ENCODE results near the gene LTB. TPM values are rescaled to one million over a fixed set of nuclear protein-coding genes. Genes with fewer than 3 reads are reported as not detected.

LTB gene
- total and polyA plus RNA-seq, 9 of the 15 experiments (the other 6 are each of a cell fraction or from before 2014, with no cell fraction given): 0.07 to 0.51 TPM; not detected in 7

GRCh38 chr6:31627690-31628287, 45.6 kb upstream of the LTB start:
- Histone ChIP-seq H3K4me2 (ENCODE audit: insufficient read depth, low read length) (no peak overlapping the region), H3K27ac (ENCODE audit: extremely low read depth, low read depth, low read length) (no peak overlapping the region), H3K79me2 (ENCODE audit: control insufficient read depth, insufficient read depth, low read length) (peaks cover 58% of the 10 kb centered on the region), H3K36me3 (ENCODE audit: control insufficient read depth, insufficient read depth, low read length) (peaks cover 100% of the 10 kb centered on the region), H3K9me1 (ENCODE audit: control insufficient read depth, insufficient read depth, low read length) (peaks cover 6% of the 10 kb centered on the region), H3K27me3 (ENCODE audit: control insufficient read depth in 2 of 2, insufficient read depth in 2 of 2, low read length in 2 of 2) (no peaks in the 10 kb centered on the region), H3K9me3 (replicated peaks; ENCODE audit: control insufficient read depth, insufficient read depth, low read depth, low read length) (no peaks in the 10 kb centered on the region), H3K4me1 (replicated peaks in 1 of 2; ENCODE audit: control insufficient read depth in 2 of 2, insufficient read depth in 2 of 2, low read length in 2 of 2) (peaks cover 2 to 21% of the 10 kb centered on the region in 2 experiments; a peak in 3 of 5 replicates), H3K4me3 (no peak overlapping the region), H3K9ac (ENCODE audit: insufficient read depth in 1 of 2, low read depth in 2 of 2, low read length in 2 of 2) (peak overlapping the region in 1 of 2 experiments; percentile 17; a peak in 1 of 4 replicates), H4K20me1 (replicated peaks; ENCODE audit: control insufficient read depth, insufficient read depth, low read length) (peaks cover 22% of the 10 kb centered on the region), H2AFZ (ENCODE audit: low read depth, low read length) (no peak overlapping the region)
- 97% methylated on average over 19 of the region's 19 CpGs for WGBS (ENCODE audit: insufficient coverage, low coverage, missing lambda C conversion rate)
- DNase-seq (ENCODE audit: extremely low read depth in 1 of 4, low spot score in 3 of 4) (no peak), FAIRE-seq (no peak), ATAC-seq (no peak)
- no TSS peak for BruUV-seq (replicated peaks)
- POLR2A ChIA-PET: interaction anchor here (0.6 to 12.4 kb wide), 10 partner anchors 8 to 417 kb away, joined by 3 to 274 read pairs (median 4); partner anchors contain the start of genes BAG6, C6orf47 and GPANK1
- intact Hi-C loops (cut with micrococcal nuclease): no loop called here
- CTCF ChIA-PET (ENCODE audit: low intra/inter-chr PET ratio): no interaction called here
- in situ Hi-C loops (cut with MboI): no loop called here
- no peak for TF ChIP-seq CHD1 (IDR thresholded peaks at IDR 0.05; ENCODE audit: low read length)
- no peak for TF ChIP-seq RBM14 (IDR thresholded peaks at IDR 0.05; ENCODE audit: borderline replicate concordance, insufficient read depth, low read depth, low read length)
- TF ChIP-seq, protein P1, sequence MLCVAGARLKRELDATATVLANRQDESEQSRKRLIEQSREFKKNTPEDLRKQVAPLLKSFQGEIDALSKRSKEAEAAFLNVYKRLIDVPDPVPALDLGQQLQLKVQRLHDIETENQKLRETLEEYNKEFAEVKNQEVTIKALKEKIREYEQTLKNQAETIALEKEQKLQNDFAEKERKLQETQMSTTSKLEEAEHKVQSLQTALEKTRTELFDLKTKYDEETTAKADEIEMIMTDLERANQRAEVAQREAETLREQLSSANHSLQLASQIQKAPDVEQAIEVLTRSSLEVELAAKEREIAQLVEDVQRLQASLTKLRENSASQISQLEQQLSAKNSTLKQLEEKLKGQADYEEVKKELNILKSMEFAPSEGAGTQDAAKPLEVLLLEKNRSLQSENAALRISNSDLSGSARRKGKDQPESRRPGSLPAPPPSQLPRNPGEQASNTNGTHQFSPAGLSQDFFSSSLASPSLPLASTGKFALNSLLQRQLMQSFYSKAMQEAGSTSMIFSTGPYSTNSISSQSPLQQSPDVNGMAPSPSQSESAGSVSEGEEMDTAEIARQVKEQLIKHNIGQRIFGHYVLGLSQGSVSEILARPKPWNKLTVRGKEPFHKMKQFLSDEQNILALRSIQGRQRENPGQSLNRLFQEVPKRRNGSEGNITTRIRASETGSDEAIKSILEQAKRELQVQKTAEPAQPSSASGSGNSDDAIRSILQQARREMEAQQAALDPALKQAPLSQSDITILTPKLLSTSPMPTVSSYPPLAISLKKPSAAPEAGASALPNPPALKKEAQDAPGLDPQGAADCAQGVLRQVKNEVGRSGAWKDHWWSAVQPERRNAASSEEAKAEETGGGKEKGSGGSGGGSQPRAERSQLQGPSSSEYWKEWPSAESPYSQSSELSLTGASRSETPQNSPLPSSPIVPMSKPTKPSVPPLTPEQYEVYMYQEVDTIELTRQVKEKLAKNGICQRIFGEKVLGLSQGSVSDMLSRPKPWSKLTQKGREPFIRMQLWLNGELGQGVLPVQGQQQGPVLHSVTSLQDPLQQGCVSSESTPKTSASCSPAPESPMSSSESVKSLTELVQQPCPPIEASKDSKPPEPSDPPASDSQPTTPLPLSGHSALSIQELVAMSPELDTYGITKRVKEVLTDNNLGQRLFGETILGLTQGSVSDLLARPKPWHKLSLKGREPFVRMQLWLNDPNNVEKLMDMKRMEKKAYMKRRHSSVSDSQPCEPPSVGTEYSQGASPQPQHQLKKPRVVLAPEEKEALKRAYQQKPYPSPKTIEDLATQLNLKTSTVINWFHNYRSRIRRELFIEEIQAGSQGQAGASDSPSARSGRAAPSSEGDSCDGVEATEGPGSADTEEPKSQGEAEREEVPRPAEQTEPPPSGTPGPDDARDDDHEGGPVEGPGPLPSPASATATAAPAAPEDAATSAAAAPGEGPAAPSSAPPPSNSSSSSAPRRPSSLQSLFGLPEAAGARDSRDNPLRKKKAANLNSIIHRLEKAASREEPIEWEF (CRISPR knock-in tag; IDR thresholded peaks at IDR 0.05): no peak
- TF ChIP-seq XRCC4 (IDR thresholded peaks at IDR 0.05; ENCODE audit: extremely low read depth, insufficient read depth, insufficient read length): no peak
- peak; percentile 44; the same call in 1 of the 2 replicates for TF ChIP-seq POLR2A (conservative IDR thresholded peaks at IDR 0.05)
- peak; percentile 35; the same call in 1 of the 2 replicates for TF ChIP-seq POLR2AphosphoS5 (IDR thresholded peaks at IDR 0.05; ENCODE audit: control insufficient read depth, insufficient read depth, low read depth, low read length)
- TF ChIP-seq ZFP30 (CRISPR knock-in tag; IDR thresholded peaks at IDR 0.05; ENCODE audit: borderline replicate concordance): no peak
- no peak for TF ChIP-seq TGIF2 (CRISPR knock-in tag; IDR thresholded peaks at IDR 0.05)
- TF ChIP-seq, protein P2, sequence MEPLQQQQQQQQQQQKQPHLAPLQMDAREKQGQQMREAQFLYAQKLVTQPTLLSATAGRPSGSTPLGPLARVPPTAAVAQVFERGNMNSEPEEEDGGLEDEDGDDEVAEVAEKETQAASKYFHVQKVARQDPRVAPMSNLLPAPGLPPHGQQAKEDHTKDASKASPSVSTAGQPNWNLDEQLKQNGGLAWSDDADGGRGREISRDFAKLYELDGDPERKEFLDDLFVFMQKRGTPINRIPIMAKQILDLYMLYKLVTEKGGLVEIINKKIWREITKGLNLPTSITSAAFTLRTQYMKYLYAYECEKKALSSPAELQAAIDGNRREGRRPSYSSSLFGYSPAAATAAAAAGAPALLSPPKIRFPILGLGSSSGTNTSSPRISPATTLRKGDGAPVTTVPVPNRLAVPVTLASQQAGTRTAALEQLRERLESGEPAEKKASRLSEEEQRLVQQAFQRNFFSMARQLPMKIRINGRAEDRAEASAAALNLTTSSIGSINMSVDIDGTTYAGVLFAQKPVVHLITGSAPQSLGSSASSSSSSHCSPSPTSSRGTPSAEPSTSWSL (CRISPR knock-in tag; IDR thresholded peaks at IDR 0.05; ENCODE audit: borderline replicate concordance): no peak
- no peak for TF ChIP-seq DACH1 (IDR thresholded peaks at IDR 0.05; ENCODE audit: partially characterized antibody)
- TF ChIP-seq RBM17 (IDR thresholded peaks at IDR 0.05; ENCODE audit: borderline replicate concordance, low read depth, low read length): no peak
- no peak for TF ChIP-seq LCOR (CRISPR knock-in tag; IDR thresholded peaks at IDR 0.05)
- no peak for TF ChIP-seq ZBTB34 (CRISPR knock-in tag; IDR thresholded peaks at IDR 0.05)
- TF ChIP-seq SIN3B (IDR thresholded peaks at IDR 0.05; ENCODE audit: low read depth): no peak

Measured in K562 (cell line).